Parathyroid adenoma (tissue), 2 donors: ENCODE data around the gene PIGK.

Experiments
- H2AFZ ChIP-seq: fragments of 300-600 bp; sonication (generic); one replicate; pipeline ENCODE4 v1.7.0; 2017; ENCODE audit warnings: antibody characterized with exemption, mild to moderate bottlenecking
- H3K27ac ChIP-seq: fragments of 300-600 bp; sonication (generic); one replicate; pipeline ENCODE4 v1.7.0; 2017
- H3K27me3 ChIP-seq: fragments of 300-600 bp; sonication (generic); one replicate; pipeline ENCODE4 v1.7.0; 2017; ENCODE audit warnings: low read length; ENCODE audit not compliant: control insufficient read depth, insufficient read depth
- H3K36me3 ChIP-seq: fragments of 300-600 bp; sonication (generic); one replicate; pipeline ENCODE4 v1.7.0; 2017; ENCODE audit warnings: low read length; ENCODE audit not compliant: control insufficient read depth, insufficient read depth
- H3K4me1 ChIP-seq: fragments of 300-600 bp; sonication (generic); one replicate; pipeline ENCODE4 v1.7.0; 2017; ENCODE audit warnings: control low read depth
- H3K4me2 ChIP-seq: fragments of 300-600 bp; sonication (generic); one replicate; pipeline ENCODE4 v1.7.0; 2017; ENCODE audit warnings: low read length
- H3K4me3 ChIP-seq: fragments of 300-600 bp; sonication (generic); one replicate; pipeline ENCODE4 v1.7.0; 2017; ENCODE audit warnings: low read depth, low read length
- H3K79me2 ChIP-seq: fragments of 300-600 bp; sonication (generic); one replicate; pipeline ENCODE4 v1.7.0; 2017; ENCODE audit warnings: control low read depth
- H3K9ac ChIP-seq: fragments of 300-600 bp; sonication (generic); one replicate; pipeline ENCODE4 v1.7.0; 2017; ENCODE audit warnings: mild to moderate bottlenecking
- H3K9me3 ChIP-seq: fragments of 300-600 bp; sonication (generic); one replicate; pipeline ENCODE4 v1.7.0; 2017; ENCODE audit warnings: low read length; ENCODE audit not compliant: control insufficient read depth
- CTCF ChIP-seq: fragments of 300-600 bp; sonication (generic); IDR thresholded peaks from one replicate; pipeline ENCODE4 v1.7.0; 2017; ENCODE audit warnings: antibody characterized with exemption, mild to moderate bottlenecking
- donor health status: primary hyperparathyroidism.

Gene PIGK

GRCh38 chr1:77250126-77250525, 30.9 kb upstream of the PIGK start:
- Histone ChIP-seq H3K4me3 (no peak overlapping the region), H2AFZ (no peak overlapping the region), H3K27ac (no peak overlapping the region), H3K9me3 (peaks cover 2% of the 10 kb centered on the region), H3K9ac (no peak overlapping the region), H3K36me3 (no peaks in the 10 kb centered on the region), H3K4me2 (no peak overlapping the region), H3K4me1 (no peaks in the 10 kb centered on the region), H3K79me2 (no peaks in the 10 kb centered on the region), H3K27me3 (no peaks in the 10 kb centered on the region)
- TF ChIP-seq CTCF, result no peak

DNA sequence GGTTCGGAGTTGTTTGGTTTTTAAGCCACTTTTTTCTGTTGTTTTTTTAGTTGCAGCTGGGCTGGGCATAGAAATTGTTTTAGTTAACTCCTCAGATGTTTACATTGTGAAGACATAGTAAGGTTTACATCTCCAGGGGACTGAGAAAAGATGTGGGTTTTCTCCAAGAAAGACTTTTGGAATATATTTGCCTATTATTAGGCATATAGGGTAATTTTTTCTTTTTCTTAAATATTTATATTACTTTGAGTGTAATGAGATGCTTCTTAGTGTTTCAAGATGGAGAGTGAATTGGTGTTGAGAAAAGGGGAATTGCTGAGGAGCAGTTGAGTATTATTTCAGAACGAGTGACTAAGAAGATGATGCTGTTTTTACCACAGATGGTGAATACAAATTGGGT, 26.6 kb upstream of the PIGK start:
- no peaks in the 10 kb centered on the region for H3K4me1 ChIP-seq
- no peak overlapping the region for H2AFZ ChIP-seq
- H3K79me2 ChIP-seq, result no peaks in the 10 kb centered on the region
- H3K4me2 ChIP-seq, result no peak overlapping the region
- no peak for TF ChIP-seq CTCF
- no peaks in the 10 kb centered on the region for H3K27me3 ChIP-seq
- no peaks in the 10 kb centered on the region for H3K9me3 ChIP-seq
- H3K9ac ChIP-seq, result no peak overlapping the region
- no peak overlapping the region for H3K27ac ChIP-seq
- H3K36me3 ChIP-seq, result no peaks in the 10 kb centered on the region
- no peak overlapping the region for H3K4me3 ChIP-seq

- H3K27me3 ChIP-seq, result no peaks in the 10 kb centered on the region
- H3K9me3 ChIP-seq, result no peaks in the 10 kb centered on the region
- no peaks in the 10 kb centered on the region for H3K79me2 ChIP-seq
- no peak overlapping the region for H3K9ac ChIP-seq
- no peak overlapping the region for H2AFZ ChIP-seq
- no peak overlapping the region for H3K4me2 ChIP-seq
- no peaks in the 10 kb centered on the region for H3K36me3 ChIP-seq
- H3K4me3 ChIP-seq, result no peak overlapping the region
- no peaks in the 10 kb centered on the region for H3K4me1 ChIP-seq
- no peak overlapping the region for H3K27ac ChIP-seq
- no peak for TF ChIP-seq CTCF
Observed at GRCh38 chr1:77239311-77239710, 20.1 kb upstream of the PIGK start.

DNA sequence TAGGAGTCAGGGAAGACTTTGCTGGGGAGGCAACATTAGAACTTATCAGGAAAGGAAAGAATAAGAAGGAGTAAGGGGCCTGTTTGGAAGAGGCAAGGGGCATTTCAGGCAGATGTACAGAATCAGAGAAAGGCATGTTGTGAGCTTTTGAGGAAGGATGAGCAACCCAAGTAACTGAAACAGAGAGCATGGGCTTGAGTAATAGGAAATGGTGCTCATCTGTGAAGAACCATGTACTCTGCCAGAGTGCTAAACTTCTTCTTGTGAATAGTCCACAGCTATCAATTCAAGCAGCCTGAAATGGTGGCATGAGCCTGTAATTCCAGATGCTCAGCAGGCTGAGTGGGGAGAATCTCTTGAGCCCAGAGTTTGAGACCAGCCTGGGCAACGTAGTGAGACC, 19.2 kb upstream of the PIGK start:
- Histone ChIP-seq H3K79me2 (no peaks in the 10 kb centered on the region), H3K36me3 (no peaks in the 10 kb centered on the region), H3K4me2 (no peak overlapping the region), H3K4me1 (no peaks in the 10 kb centered on the region), H3K27ac (no peak overlapping the region), H2AFZ (no peak overlapping the region), H3K27me3 (no peaks in the 10 kb centered on the region), H3K9ac (no peak overlapping the region), H3K4me3 (no peak overlapping the region), H3K9me3 (no peaks in the 10 kb centered on the region)
- no peak for TF ChIP-seq CTCF

DNA sequence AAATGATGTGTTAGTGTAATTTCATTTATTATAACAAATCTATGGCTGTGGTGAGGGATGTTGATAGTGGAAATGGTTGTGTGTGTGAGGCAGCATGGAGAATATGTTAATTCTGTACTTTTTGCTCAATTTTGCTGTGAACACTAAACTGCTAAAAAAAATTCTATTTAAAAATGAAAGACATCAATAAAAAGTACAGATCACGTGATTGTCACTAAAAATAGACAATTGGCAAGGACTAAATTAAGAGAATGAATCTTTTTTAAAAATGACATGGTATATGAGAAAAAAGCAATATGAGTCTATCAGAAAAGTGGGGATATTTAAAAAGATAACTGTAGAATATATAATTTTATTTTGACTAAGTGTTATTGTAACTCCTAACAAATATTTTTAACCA, 15.7 kb upstream of the PIGK start:
- Histone ChIP-seq H3K79me2 (no peaks in the 10 kb centered on the region), H3K27ac (no peak overlapping the region), H2AFZ (no peak overlapping the region), H3K9me3 (no peaks in the 10 kb centered on the region), H3K36me3 (no peaks in the 10 kb centered on the region), H3K4me1 (no peaks in the 10 kb centered on the region), H3K4me3 (no peak overlapping the region), H3K4me2 (no peak overlapping the region), H3K9ac (no peak overlapping the region), H3K27me3 (no peaks in the 10 kb centered on the region)
- TF ChIP-seq CTCF, result no peak
